Spleen (tissue), 7 donors: ENCODE data around the gene DENND1A.

Experiments used
- CTCF ChIP-seq, 11 experiments: fragments of 200-600 bp in 7 of 11; fragments of 450-650 bp in 4 of 11; sonication (generic) in 4 of 11; IDR thresholded peaks in 8 of 11; conservative IDR thresholded peaks in 3 of 11; 1 replicate in 7 of 11; 2 replicates in 4 of 11; pipeline versions ENCODE4 v1.4.0 to v1.8.0; 2016 to 2021; ENCODE audit warnings: antibody characterized with exemption in 11 of 11, inconsistent platforms in 4 of 11, mild to moderate bottlenecking in 1 of 11
- POLR2A ChIP-seq, 3 donors: fragments of 450-650 bp; IDR thresholded peaks; one replicate each; pipeline ENCODE4 v1.5.1; 2017; ENCODE audit warnings: antibody characterized with exemption in 3 of 3, mild to moderate bottlenecking in 1 of 3
- POLR2AphosphoS5 ChIP-seq, 3 donors: sonication (generic); formaldehyde crosslinking; IDR thresholded peaks; one replicate each; pipeline ENCODE4 v1.5.1; 2017; ENCODE audit warnings: antibody characterized with exemption in 3 of 3
- donor health status: DM: no; HTN: no; CAD: no; lungs with moderate emphysema.
- donor health status: DM: no; HTN: no; CAD: no.
- donor health status: DM: no; HTN: no; CAD: no.

DNA sequence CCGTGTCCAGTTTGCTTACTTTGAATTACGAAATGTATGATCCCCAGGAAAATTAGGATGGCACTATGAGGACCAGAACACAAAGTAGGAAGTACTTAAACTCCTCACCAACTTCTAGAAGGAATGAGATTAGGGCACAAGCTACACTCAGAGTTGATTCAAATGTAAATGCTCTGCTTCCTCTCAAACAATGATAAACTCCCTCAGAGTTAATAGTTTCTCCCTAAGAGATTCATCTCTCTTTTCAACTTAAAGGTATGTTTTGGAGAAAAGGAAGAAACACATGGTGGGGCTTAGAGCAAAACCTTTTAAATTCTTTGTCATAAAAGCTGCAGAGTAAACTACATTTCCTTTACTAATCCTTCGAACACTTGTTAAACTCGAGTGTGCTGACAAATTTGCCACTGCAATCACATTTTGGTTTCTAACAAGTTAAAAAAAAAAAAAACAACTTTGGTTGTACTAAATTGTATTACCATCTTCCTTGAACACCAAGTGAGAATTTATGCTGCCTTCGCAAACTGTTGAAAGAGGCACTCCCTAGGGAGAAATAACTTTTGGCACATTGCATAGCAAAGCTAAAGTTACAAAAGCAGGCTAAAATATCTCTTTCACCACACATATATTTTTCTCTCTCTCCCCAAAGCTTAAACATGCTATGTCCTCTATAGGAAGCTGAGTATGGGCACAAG is 66.6 kb downstream of the DENND1A start:
- TF ChIP-seq CTCF (IDR thresholded peaks at IDR 0.05 in 8 of 11, conservative IDR thresholded peaks at IDR 0.05 in 3 of 11): no peak
- TF ChIP-seq POLR2AphosphoS5 (IDR thresholded peaks at IDR 0.05): no peak
- TF ChIP-seq POLR2A (IDR thresholded peaks at IDR 0.05): no peak
